ENCODE measurements around the gene TEX264.

TEX264 gene

DNA sequence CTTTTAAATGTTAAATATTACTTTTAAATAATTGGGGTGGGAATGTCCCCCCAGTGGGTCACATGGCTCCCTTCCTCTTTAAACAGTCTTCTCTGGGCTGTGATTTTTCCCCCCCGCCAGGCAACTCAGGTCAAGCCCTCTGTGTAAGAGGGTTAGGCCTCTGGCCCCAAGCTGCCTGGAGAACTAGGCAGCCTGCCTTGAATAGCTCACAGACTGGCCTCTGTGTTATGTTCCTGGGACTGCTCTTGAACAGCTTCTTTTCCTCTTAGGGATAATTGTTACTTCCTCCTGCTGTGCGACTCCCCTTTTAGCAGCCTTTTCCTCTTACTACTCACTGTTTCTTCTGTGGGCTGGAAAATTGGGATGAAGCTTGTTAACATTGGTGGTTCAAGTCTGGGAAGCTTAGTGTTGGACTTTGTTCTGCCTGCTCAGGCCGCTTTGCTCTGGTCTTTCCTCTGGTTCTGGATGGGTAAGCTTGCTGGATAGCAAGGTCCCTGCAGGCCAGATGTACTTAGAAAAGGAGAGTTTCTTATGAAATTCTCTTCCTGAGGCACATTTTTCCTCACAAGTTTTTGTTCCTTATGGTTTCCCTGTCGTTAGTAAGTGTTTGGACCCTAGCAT lies 2.2 kb downstream of the TEX264 start:
- in situ Hi-C loops (cut with HindIII; ENCODE audit: low sequenced_read_pairs) = loop anchor here (25.0 kb wide), 1 partner anchor 1061 kb away; the partner anchor contains the start of genes CISH and MAPKAPK3

DNA sequence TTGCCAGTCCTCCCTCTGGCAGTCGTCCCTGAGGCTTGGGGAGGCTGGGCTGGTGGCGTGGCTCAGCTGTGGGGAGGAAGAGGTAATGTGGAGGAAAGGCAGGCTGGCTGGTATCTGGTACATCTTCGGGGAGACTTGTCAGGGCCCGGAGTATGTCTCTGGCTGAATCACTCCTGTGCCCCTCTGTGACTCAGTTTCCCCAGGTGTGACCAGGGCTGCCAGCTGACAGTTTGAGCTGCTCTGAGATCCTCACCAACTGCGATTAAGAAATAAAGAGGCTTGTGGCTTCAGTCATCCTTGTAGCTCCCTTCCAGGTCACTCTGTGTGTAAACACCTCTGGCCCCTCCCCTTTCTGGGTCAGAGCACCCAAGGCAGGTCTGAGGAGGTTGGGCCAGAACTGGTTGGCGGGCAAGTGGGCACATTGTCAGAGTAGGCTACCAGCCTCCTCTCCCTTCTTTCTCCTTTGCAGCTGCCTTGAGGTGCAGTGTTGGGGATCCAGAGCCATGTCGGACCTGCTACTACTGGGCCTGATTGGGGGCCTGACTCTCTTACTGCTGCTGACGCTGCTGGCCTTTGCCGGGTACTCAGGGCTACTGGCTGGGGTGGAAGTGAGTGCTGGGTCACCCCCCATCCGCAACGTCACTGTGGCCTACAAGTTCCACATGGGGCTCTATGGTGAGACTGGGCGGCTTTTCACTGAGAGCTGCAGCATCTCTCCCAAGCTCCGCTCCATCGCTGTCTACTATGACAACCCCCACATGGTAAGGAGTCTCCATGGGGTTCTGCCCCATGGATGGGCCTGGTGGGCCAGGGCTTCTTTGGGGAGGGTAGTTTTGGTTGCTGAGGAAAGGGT lies 3.0 kb downstream of the TEX264 start:
- in situ Hi-C loops (cut with HindIII; ENCODE audit: low sequenced_read_pairs) = loop anchor here (25.0 kb wide), 1 partner anchor 1062 kb away; the partner anchor contains the start of genes CISH and MAPKAPK3

GRCh38 chr3:51675201-51675611 lies 4.2 kb downstream of the TEX264 start:
- in situ Hi-C loops (cut with HindIII; ENCODE audit: low sequenced_read_pairs) = no loop called here

DNA sequence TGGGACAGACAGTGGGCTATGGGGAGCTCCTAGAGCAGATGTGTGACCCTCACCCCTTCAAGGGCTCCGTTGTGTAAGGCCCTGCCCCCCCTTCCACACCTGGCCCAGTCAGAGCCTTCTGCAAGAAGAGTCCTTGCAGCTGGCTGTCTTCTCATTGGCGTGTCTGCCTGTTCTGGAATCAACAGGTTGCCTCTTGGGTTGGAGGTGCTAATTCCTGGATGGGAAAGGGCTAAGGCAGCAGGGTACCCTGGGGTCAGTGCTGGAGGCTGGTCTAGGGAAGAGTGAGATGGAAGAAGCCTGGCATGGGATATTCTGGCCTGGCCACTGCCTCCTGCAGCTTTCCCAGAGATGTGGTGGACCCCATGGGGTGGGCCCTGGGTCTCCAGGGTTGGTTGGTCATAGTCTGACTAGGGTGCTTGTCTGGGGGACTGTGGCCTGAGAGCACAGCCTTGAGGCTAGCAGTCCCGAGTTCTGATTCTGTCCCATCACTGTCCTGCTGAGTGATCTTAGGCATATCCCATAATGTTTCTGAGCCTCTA lies 5.1 kb downstream of the TEX264 start:
- in situ Hi-C loops (cut with HindIII; ENCODE audit: low sequenced_read_pairs) = no loop called here

GRCh38 chr3:51677358-51677757 lies 6.3 kb downstream of the TEX264 start:
- in situ Hi-C loops (cut with HindIII; ENCODE audit: low sequenced_read_pairs) = no loop called here

GRCh38 chr3:51678186-51678585 lies 7.1 kb downstream of the TEX264 start:
- in situ Hi-C loops (cut with HindIII; ENCODE audit: low sequenced_read_pairs) = no loop called here

GRCh38 chr3:51678641-51679040 lies 7.6 kb downstream of the TEX264 start:
- in situ Hi-C loops (cut with HindIII; ENCODE audit: low sequenced_read_pairs) = no loop called here

- in situ Hi-C loops (cut with HindIII; ENCODE audit: low sequenced_read_pairs) = no loop called here
Measured at GRCh38 chr3:51679318-51679717, 8.3 kb downstream of the TEX264 start.

DNA sequence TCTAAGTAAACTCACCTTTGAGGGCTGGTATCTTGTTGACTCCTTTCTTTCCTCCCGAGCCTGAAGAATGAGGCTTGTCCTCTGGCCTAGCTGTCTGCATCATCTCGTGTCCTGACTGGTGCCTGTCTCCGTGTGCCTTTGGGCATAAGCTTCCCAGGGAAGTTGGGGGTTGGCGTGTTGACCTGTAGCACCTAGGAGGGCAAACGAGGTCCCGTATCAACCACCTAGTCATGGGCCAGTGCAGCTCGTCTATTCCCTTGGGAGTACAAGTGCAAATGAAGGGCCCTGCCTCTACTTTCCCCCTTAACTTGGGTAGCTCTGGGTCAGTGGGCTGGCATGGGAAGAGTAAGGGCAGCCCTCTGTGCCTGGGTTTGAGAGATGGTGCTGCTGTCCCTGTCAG lies 8.7 kb downstream of the TEX264 start:
- in situ Hi-C loops (cut with HindIII; ENCODE audit: low sequenced_read_pairs) = no loop called here

GRCh38 chr3:51680196-51680595 lies 9.1 kb downstream of the TEX264 start:
- in situ Hi-C loops (cut with HindIII; ENCODE audit: low sequenced_read_pairs) = no loop called here

DNA sequence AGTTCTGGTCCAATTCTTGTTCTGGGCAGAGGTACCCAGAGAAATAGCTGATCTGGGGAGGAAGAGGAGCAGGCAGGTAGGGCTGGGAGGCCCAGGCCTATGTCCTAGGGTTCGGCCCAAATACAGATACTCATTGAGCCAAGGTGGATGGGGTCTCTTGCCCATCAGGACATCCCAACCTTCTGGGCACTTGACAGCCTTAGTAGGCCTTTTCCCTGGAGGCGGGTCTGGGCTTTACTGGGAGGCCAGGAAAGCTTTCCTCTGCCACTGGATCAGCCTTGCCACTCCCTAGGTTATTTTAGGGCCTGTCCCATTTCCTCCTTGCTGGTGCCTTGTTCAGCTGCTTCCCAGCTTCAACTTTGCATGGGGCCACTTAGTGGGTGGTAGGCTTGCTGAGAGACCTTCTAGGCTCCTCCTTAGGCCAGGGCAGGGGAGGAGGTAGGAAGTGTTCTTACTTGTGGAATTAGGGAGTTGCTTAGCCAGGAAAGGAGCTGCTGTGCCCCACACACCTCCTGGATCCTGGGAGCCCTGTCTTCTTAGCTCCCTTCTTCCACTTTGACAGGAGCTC lies 9.7 kb downstream of the TEX264 start:
- in situ Hi-C loops (cut with HindIII; ENCODE audit: low sequenced_read_pairs) = no loop called here

GRCh38 chr3:51681453-51681852 lies 10.4 kb downstream of the TEX264 start:
- in situ Hi-C loops (cut with HindIII; ENCODE audit: low sequenced_read_pairs) = no loop called here

GRCh38 chr3:51682079-51682478 lies 11.0 kb downstream of the TEX264 start:
- in situ Hi-C loops (cut with HindIII; ENCODE audit: low sequenced_read_pairs) = no loop called here

DNA sequence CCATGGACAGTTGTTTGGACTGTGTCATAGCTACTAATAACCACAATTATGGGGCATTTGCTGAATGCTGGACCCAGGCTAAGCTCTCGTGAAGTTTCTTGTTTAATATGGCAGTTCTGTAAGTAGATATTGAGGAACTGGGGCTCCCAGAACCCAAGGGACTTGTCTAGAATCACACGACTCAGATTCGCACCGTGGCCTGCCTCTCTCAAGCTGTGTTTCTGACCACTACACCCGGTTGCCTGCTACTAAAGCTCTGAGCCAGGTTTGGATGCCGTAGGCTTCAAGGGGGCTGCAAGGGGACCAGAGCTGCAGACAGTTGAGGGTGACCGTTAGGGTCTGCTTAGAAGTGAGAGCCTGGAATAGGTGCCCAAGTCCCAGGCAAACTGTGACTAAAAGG lies 11.5 kb downstream of the TEX264 start:
- in situ Hi-C loops (cut with HindIII; ENCODE audit: low sequenced_read_pairs) = no loop called here

GRCh38 chr3:51683566-51683965 lies 12.5 kb downstream of the TEX264 start:
- in situ Hi-C loops (cut with HindIII; ENCODE audit: low sequenced_read_pairs) = no loop called here

GRCh38 chr3:51684971-51685751 lies 14.1 kb downstream of the TEX264 start:
- in situ Hi-C loops (cut with HindIII; ENCODE audit: low sequenced_read_pairs) = no loop called here

DNA sequence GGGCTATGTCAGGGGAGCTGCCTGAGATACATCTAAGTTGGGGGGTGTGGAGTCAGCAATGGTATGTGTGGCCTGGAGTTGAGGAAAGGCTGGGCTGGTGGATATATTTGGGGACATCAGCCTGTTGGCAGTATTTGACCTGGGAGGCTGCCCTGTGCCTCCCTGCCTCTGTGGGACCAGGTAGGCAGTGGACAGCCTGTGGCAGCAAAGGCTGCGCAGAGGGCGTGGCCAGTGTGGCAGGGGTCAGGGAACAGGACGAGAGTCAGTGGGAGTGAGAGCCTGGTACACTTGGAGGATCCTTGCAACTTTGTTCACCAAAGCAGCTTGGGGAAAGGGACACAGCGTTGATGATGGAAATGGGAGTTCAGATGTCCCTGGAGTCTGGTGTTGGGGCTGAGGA lies 15.0 kb downstream of the TEX264 start:
- in situ Hi-C loops (cut with HindIII; ENCODE audit: low sequenced_read_pairs) = no loop called here

- in situ Hi-C loops (cut with HindIII; ENCODE audit: low sequenced_read_pairs) = no loop called here
Measured at GRCh38 chr3:51686512-51687215, 15.6 kb downstream of the TEX264 start.

DNA sequence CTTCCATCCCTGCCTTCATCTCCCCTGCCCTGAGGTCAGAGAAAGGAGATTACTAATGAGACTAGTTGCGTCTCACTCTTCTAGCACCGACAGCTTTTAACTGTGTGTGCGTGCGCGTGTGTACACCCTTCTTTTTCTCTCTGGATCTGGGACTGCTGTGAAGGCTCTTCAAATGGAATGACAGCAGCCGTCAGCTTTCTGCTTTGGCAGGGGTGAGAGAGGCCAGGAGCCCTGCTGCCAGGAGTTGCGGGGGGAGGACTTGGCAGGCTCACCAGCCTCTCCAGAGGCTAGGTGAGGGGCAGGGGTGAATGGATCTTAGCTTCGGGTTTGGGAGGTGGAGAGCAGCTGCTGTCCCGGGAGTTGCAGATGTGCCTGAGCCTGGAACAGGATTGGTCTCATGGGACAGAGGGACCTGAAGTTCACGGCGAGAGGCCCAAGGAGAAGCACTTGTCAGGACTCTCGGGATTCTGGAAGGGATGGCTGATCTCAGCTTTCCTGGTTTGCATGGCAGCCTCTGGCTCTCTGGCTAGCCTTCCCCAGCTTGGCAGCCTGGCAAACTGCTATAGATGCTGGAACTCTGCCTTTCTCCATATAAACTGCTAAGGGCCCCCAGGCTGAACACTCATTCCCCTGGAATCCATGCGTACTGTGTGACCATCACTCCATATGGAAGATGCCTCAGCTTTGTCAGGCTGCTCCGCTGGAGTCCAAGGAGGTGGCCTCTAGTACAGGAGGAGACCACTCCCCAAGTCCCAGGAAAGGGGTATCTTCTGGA lies 16.6 kb downstream of the TEX264 start:
- in situ Hi-C loops (cut with HindIII; ENCODE audit: low sequenced_read_pairs) = no loop called here

DNA sequence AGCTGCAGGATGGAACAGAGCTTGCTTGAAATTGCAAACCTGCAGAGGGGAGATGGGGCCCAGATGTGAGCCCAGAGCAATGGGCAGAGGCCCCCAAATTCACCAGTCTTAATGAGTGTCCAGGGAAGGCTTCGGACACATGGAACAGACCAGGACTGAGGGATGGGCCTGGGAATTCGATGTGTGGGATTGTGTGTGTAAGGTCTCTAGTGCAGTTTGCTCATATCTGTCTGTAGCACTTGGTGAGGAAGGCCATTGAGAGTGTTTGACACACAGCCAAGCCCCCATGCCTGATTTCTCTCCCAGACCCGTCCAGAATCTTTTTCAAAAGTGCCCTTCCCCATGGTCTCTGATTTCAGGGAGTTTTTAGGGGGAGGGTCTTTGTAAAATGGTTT lies 17.2 kb downstream of the TEX264 start:
- in situ Hi-C loops (cut with HindIII; ENCODE audit: low sequenced_read_pairs) = no loop called here

Data from endothelial cell of hepatic sinusoid (primary cell).